ENCODE measurements around the gene P2RY12. TPM values are rescaled to one million over a fixed set of nuclear protein-coding genes. Genes with fewer than 3 reads are reported as not detected.

The P2RY12 gene
- total and polyA plus RNA-seq, 2 donors (not counting 3 experiments of a cell fraction or from before 2014, with no cell fraction given) = not detected

- Histone ChIP-seq H3K4me3 (replicated peaks in 1 of 3; ENCODE audit: insufficient read depth in 1 of 3, low read depth in 1 of 3, low read length in 3 of 3) (no peak overlapping the region), H3K4me1 (ENCODE audit: control insufficient read depth, extremely low read depth, insufficient read depth, low read length) (no peaks in the 10 kb centered on the region), H3K4me2 (ENCODE audit: insufficient read depth, low read length) (no peak overlapping the region), H3K36me3 (ENCODE audit: control insufficient read depth in 2 of 2, extremely low read depth in 1 of 2, insufficient read depth in 2 of 2, low read length in 2 of 2) (no peaks in the 10 kb centered on the region), H3K79me2 (ENCODE audit: control insufficient read depth, insufficient read depth, low read length) (no peaks in the 10 kb centered on the region), H2AFZ (ENCODE audit: low read depth, low read length) (no peak overlapping the region), H3K27me3 (ENCODE audit: control insufficient read depth in 2 of 2, insufficient read depth in 2 of 2, low read length in 2 of 2) (peaks cover 4 to 8% of the 10 kb centered on the region in 2 experiments), H4K20me1 (replicated peaks; ENCODE audit: control insufficient read depth, extremely low read depth, insufficient read depth, low read length) (no peaks in the 10 kb centered on the region), H3K9me1 (replicated peaks; ENCODE audit: control insufficient read depth, extremely low read depth, insufficient read depth, low read length) (no peaks in the 10 kb centered on the region), H3K9ac (replicated peaks; ENCODE audit: extremely low read depth, insufficient read depth, low read length) (no peak overlapping the region), H3K27ac (ENCODE audit: insufficient read depth, low read depth, low read length) (no peak overlapping the region), H3K9me3 (replicated peaks; ENCODE audit: control insufficient read depth, insufficient read depth, low read length) (no peaks in the 10 kb centered on the region)
- CTCF ChIA-PET = no interaction called here
- dilution Hi-C loops (cut with MboI; ENCODE audit: extremely low pct_ligation_motif_present, low sequenced_read_pairs) = no loop called here
- POLR2A ChIA-PET = no interaction called here
- DNase-seq (ENCODE audit: low read depth, low spot score) (no peak), FAIRE-seq (no peak)
- intact Hi-C loops (cut with micrococcal nuclease) = no loop called here
- TF ChIP-seq GATA2 (IDR thresholded peaks at IDR 0.05; ENCODE audit: insufficient read depth, insufficient read length, low read depth, low read length) (no peak), POLR2A (IDR thresholded peaks at IDR 0.05; ENCODE audit: low read depth, low read length) (no peak), JUN (IDR thresholded peaks at IDR 0.05; ENCODE audit: borderline replicate concordance, insufficient read depth, insufficient read length, low read depth) (no peak), MYC (IDR thresholded peaks at IDR 0.05; ENCODE audit: low read depth, low read length) (no peak), MAX (IDR thresholded peaks at IDR 0.05; ENCODE audit: insufficient read depth, insufficient read length) (no peak), EZH2 (IDR thresholded peaks at IDR 0.05; ENCODE audit: borderline replicate concordance, low read depth, low read length, severe bottlenecking) (no peak), CTCF (IDR thresholded peaks at IDR 0.05; ENCODE audit: extremely low read depth in 1 of 2, insufficient read depth in 1 of 2, low read depth in 1 of 2, low read length in 2 of 2) (no peak), FOS (IDR thresholded peaks at IDR 0.05; ENCODE audit: borderline replicate concordance, insufficient read depth, low read length) (no peak), POLR2AphosphoS5 (IDR thresholded peaks at IDR 0.05; ENCODE audit: insufficient read depth, low read depth, low read length) (no peak)
- BruUV-seq (replicated peaks) = no TSS peak
These were observed 33.3 kb downstream of the P2RY12 start for GRCh38 chr3:151351219-151351618.
